Islet precursor cell (in vitro differentiated cells): ENCODE measurements around the gene USH1G.
A peak's percentile ranks its signal among the peaks of the same experiment; 100 is the strongest.
"Not testable (repeated sequence)": the region's sequence is repeated elsewhere in the genome, so short reads cannot be mapped to it uniquely, and the experiment has no call there.

Experiments used
- DNase-seq: peaks from one replicate; pipeline ENCODE4 v3.0.0-alpha.2; 2018

The USH1G gene

GRCh38 chr17:74925242-74925641, 2.2 kb upstream of the USH1G start:
- DNase-seq, result peak; percentile 48

- peak; percentile 57 for DNase-seq
Observed at GRCh38 chr17:74924250-74924948, 1.3 kb upstream of the USH1G start, which contains the start of gene OTOP2. OTOP2 (plus strand) TSS chr17:74924273; CDS start chr17:74924633, 360 bp downstream.

DNA sequence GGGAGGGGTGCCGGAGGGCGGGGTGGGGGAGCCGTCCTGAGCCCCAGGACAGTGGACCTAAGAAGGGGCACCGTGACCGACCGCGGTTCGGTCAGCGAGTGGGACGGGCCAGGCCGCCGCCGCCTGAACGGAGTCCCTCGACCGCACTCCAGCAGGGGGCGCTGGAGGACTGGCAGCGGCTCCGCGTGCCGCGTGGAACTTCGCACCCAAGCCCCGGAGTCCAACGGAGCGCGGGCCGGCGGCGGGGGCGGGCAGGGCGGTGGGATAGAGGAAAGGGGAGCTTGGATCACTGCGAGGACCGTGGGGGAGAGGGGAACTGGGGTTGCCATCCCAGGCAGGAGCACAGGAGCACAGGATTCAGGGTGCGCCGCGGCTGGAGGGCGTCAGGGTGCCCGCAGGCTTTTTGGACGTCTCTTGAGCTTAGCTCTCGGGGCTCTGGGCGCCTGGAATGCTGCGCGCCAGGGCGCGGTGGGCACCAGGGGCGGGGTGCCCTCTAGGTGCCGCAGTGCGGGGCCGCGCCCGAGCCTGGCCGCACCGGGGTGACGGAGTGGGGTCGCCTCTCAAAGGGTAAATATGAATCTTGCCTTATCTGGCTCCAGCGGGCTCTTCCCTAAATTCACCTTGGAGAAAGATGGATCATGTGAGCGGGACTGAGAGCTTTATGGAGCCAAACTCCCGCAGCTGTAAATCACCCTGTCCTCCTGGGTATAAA, 639 bp upstream of the USH1G start:
- peak; percentile 80 for DNase-seq

DNA sequence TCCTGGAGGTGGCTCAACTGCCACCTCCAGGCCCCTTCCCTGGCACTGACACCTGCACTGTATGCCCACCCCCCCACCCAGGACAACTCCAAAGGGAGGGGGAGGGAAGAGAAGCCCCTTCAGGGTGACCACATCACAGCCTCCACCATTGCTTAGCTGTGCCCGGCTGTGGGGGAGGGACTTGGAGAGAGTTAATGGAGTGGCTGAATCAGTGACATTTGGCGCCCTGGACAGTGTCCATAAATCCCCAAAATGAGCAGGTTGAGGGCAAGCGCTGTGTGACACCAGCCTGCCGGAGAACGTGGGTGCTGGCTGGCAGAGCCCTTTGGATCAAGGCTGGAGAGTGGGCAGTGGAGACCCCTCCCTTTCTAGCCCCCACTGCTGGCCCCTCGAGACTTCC, 883 bp downstream of the USH1G start:
- DNase-seq, result peak; percentile 53

DNA sequence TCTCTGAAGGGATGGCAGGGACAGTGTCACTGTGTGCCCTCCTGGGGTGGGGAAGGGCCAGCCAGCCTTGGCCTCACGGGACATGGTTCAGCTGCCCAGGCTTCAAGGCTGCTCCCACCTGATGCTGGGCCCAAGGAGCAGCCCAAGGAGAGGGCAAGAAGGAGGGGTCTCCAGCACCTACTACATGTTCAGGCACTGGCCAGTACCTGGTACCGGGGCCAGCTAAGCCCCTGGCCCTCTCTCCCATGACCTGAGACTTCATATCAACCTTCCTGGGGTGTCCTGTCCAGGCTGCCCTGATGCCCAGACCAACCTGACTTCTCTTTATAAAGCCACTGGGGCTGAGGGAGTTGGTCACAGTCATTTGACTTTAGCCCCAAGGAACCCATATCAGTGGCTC, 1.3 kb downstream of the USH1G start:
- peak; percentile 52 for DNase-seq

DNA sequence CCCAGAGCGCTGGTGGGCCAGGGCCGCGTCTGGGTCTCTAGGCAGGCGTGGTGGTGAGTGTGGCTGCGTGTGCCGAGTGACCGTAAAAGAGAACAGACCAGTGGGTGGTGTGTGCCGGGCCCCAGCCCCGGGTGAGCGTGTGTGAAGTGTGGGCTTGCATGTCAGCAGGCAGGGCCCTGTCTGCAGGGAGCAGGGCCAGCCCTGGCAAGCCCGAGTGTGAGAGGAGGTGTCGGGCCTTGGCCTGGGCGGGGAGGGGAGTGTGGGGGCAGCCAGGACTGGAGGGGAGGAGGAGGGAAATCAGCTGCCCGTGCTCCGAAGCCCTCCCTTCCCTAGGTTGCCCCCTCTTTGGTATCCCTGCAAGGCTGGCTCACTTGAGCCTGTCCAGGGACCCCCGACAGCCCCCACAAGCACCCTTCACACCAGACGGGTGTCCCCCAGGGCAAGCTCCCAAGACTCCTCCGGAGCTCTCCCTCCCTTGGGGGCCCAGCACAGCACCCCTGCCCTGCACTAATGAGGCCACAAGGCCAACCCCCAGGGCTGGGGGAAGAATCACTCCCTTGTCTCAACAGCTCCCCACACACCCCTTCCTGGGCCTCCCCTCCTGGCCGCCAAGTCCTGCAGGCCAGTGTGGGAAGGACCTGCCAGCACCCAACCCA, 1.9 kb downstream of the USH1G start:
- peak; percentile 56 for DNase-seq

GRCh38 chr17:74920642-74921025, 2.4 kb downstream of the USH1G start:
- DNase-seq, result peak; percentile 55

DNA sequence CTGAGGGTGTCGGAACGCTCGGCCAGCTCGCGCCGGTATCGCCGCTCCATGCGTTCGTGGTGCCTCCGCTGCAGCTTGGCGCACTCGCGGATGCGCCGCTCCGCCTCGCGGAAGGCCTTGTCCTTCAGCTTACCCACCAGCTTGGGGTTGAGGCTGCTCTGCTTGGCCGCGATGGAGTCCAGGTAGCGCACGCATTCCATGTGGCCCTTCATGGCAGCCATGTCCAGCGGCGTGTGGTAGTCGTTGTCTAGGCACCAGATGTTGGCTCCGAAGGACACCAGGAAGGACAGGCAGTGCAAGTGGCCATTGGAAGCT, 2.8 kb downstream of the USH1G start:
- DNase-seq, result no peak

GRCh38 chr17:74919440-74920305, 3.4 kb downstream of the USH1G start:
- peak; percentile 79 for DNase-seq

DNA sequence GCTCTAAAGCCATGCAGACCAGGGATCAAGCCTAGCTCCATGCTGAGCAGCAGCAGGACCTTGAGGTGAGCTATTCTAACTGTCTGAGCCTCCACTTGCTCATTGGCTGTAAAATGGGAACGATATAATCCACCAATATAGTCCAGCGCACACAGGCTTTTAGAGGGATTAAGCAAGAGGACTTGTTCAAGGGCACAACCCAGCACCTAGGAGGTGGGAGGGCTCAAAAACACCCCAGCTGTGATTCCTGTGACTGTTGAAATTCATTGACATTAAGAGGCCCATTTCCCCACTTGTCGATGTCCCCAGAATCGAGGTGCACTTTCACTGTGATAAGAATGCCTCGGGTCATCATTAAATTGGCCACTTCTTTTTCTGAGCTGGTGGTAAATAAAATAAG, 4.1 kb downstream of the USH1G start:
- DNase-seq, result no peak

DNA sequence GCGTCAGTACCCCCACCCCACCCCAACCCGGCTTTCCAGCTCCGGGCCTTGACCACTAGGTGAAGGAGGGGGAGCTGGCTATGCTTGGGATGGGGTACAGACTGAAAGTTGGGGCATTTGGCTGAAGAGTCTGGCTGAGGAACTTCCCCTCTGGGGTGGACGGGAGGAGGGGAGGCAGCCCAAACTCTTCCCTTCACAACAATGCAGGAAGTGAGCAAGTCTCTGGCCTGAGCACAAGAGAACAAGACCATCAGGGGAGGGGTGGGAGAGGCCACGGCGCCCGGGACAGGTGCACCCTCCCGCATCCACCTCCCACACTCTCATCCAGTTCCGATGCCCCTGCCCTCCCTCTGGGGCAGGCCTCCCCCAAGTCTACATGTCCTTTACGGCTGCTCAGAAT, 5.6 kb downstream of the USH1G start:
- no peak for DNase-seq

DNA sequence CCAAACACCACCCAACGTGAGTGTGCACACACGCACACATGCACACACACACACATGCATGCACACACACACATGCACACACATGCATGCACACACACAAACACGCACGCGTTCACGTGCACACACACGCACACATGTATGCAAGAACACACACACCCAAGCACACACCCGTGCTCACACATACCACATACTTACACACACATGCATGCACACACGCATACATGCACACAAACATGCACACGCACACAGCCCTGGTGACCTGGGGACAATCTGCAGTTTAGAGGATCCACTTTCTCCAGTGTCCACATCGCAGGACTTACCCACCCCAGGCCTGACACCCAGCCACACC, 6.2 kb downstream of the USH1G start:
- no peak for DNase-seq

GRCh38 chr17:74916136-74916850, 6.8 kb downstream of the USH1G start:
- no peak for DNase-seq

DNA sequence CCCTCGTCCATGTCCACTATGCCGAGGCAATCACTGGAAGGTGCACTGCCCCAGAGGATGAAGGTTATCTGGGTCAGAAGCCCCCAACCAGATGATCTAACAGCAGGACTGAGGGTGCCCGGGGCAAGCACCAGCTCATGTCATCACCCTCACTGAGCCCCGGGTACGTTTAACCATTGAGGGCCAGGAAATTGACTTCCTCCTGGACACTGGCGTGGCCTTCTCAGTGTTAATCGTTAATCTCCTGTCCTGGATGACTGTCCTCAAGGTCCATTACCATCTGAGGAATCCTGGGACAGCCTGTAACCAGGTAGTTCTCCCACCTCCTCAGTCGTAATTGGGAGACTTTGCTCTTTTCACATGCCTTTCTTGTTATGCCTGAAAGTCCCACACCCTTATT, 11.6 kb downstream of the USH1G start:
- not testable (repeated sequence) for DNase-seq

GRCh38 chr17:74909097-74909496, 14.0 kb downstream of the USH1G start:
- peak; percentile 55 for DNase-seq

DNA sequence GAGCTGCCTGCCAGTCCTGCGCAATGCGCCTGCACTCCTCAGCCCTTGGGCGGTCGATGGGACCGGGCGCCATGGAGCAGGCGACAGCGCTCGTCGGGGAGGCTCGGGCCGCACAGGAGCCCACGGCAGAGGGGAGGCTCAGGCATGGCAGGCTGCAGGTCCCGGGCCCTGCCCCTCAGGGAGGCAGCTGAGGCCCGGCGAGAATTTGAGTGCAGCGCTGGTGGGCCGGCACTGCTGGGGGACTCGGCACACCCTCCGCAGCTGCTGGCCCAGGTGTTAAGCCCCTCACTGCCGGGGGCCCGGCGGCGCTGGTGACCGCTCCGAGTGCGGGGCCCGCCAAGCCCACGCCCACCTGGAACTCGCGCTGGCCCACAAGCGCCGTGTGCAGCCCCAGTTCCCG, 16.0 kb downstream of the USH1G start:
- DNase-seq, result peak; percentile 38

- not testable (repeated sequence) for DNase-seq
Observed at GRCh38 chr17:74906214-74906793, 16.8 kb downstream of the USH1G start.

GRCh38 chr17:74904687-74905409, 18.2 kb downstream of the USH1G start:
- DNase-seq, result peak; percentile 51

DNA sequence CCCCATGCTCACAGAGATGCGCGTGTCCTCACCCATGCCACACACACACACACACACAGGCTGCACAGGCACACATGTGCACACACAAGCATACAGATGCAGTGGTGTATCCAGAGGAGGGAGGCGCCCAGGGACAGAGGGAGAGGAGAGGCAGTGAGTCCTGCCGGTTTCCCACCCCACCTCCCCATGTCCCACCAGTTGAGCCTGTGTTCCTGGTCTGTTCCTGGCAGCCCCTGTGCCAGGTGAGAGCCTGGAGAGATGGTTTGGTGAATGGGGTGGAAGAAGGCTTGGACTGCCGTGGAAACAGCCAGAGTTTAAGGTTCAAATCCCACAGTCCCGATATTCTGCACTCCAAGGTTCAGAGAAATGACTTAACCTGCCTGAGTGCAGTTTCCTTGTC, 19.4 kb downstream of the USH1G start:
- DNase-seq, result peak; percentile 50

DNA sequence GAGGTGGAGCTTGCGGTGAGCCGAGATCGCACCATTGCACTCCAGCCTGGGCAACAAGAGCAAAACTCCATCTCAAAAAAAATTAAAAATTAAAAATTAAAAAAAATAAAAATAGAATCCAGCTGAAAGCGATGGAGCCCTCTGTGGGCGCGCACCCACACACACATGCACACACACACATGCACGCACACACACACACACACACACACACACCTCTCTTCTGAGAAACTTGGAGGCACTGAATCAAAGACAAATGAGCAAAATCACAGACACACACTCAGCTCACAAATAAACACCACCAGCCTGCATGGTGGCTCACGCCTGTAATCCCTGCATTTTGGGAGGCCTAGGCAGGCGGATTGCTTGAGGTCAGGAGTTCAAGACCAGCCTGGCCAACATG, 20.0 kb downstream of the USH1G start:
- DNase-seq, result peak; percentile 36

DNA sequence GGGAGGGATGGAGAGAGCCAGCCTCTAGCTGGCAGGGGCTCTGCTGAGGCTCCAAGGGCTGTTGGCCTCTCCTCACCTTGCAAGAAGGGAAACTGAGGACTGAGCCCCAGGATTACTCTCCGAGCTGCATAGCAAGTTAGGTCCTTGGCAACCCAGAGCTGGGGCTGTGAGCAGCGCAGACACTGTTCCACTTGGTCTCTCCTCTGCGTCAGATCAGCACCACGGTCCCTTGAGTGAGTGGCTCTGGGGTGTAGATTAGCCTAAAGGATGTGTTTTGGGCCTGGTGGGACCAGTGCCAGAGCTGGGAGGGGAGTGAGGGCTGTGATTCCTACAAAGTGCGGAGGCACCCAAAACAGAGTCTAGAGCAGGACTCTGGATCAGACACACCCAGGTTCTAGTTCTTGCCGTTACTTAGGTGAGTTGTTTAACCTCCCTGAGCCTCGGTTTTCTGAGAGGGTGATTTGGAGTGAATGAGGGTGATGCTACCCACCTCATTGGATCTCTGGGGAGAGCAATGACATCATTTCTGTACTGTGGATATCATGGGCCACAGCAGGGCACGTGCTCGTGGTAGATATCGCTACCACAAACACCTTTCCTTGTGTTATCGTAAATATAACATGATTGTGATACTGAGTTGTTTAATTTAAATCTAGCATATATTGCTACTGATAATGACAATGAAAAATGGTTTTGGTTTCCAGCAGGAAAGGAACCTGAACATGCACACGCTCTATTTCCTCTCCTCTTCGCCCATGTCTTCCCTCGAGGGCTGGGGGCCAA, 21.5 kb downstream of the USH1G start:
- peak; percentile 48 for DNase-seq
